GM23338 (cell line): ENCODE results near the gene SERPING1. TPM values are rescaled to one million over a fixed set of nuclear protein-coding genes. Genes with fewer than 3 reads are reported as not detected.

Experiments used
- ATAC-seq: fragments of 200-7000 bp; cut with Tn5 transposase; 3 replicates; pipeline ENCODE4 v1.9.1; 2020
- DNase-seq: peaks from one replicate; pipeline ENCODE4 v3.0.0-alpha.2; 2015; ENCODE audit warnings: low spot score
- H2AFZ ChIP-seq: fragments of 200-600 bp; sonication (generic); 2 replicates; pipeline ENCODE4 v1.8.0; 2016; ENCODE audit warnings: antibody characterized with exemption, mild to moderate bottlenecking, moderate library complexity
- H3F3A ChIP-seq: fragments of 200-600 bp; sonication (generic); replicated peaks from 2 replicates; pipeline ENCODE4 v1.8.0; 2017; ENCODE audit warnings: antibody characterized with exemption, mixed run types, low read depth
- H3K27ac ChIP-seq: fragments of 200-600 bp; sonication (generic); 2 replicates; pipeline ENCODE4 v1.6.1; 2016; ENCODE audit warnings: low read depth
- H3K27me3 ChIP-seq: fragments of 200-600 bp; sonication (generic); 2 replicates; pipeline ENCODE4 v1.8.0; 2016; ENCODE audit warnings: mild to moderate bottlenecking, mixed run types, moderate library complexity; ENCODE audit not compliant: insufficient read depth
- H3K36me3 ChIP-seq: fragments of 200-600 bp; sonication (generic); 2 replicates; pipeline ENCODE4 v1.8.0; 2016; ENCODE audit warnings: mild to moderate bottlenecking; ENCODE audit not compliant: insufficient read depth
- H3K4me1 ChIP-seq: fragments of 200-600 bp; sonication (generic); 2 replicates; pipeline ENCODE4 v1.8.0; 2016; ENCODE audit warnings: mild to moderate bottlenecking, moderate library complexity; ENCODE audit not compliant: insufficient read depth
- H3K4me2 ChIP-seq: fragments of 200-600 bp; sonication (generic); 2 replicates; pipeline ENCODE4 v1.7.1; 2017; ENCODE audit warnings: mixed run types
- H3K4me3 ChIP-seq: fragments of 200-600 bp; sonication (generic); 2 replicates; pipeline ENCODE4 v1.6.1; 2016; ENCODE audit warnings: mixed run types
- H3K79me2 ChIP-seq: fragments of 200-600 bp; sonication (generic); replicated peaks from 2 replicates; pipeline ENCODE4 v1.8.0; 2017; ENCODE audit warnings: mild to moderate bottlenecking; ENCODE audit not compliant: insufficient read depth
- H3K9me2 ChIP-seq: fragments of 200-600 bp; sonication (generic); 2 replicates; pipeline ENCODE4 v1.8.0; 2017; ENCODE audit not compliant: insufficient read depth
- H4K20me1 ChIP-seq: fragments of 200-600 bp; sonication (generic); replicated peaks from 2 replicates; pipeline ENCODE4 v1.8.0; 2017; ENCODE audit warnings: mild to moderate bottlenecking; ENCODE audit not compliant: insufficient read depth
- H3K27ac Mint-ChIP-seq: 2 replicates; pipeline ENCODE4 v1.8.0; 2020; ENCODE audit warnings: inconsistent platforms, mild to moderate bottlenecking, moderate library complexity, mixed read lengths
- H3K27me3 Mint-ChIP-seq: 3 replicates; pipeline ENCODE4 v1.8.0; 2022; ENCODE audit warnings: low read depth, mild to moderate bottlenecking, moderate library complexity, mixed read lengths, inconsistent platforms; ENCODE audit not compliant: insufficient read depth, poor library complexity
- H3K36me3 Mint-ChIP-seq: 3 replicates; pipeline ENCODE4 v1.8.0; 2021; ENCODE audit warnings: low read depth, mild to moderate bottlenecking, inconsistent platforms, moderate library complexity, mixed read lengths
- H3K4me1 Mint-ChIP-seq: 3 replicates; pipeline ENCODE4 v1.8.0; 2020; ENCODE audit warnings: mild to moderate bottlenecking, inconsistent platforms, mixed read lengths
- H3K4me3 Mint-ChIP-seq: 3 replicates; pipeline ENCODE4 v1.8.0; 2021; ENCODE audit warnings: moderate library complexity, mild to moderate bottlenecking, inconsistent platforms, mixed read lengths
- H3K9me3 Mint-ChIP-seq: 3 replicates; pipeline ENCODE4 v1.8.0; 2020; ENCODE audit warnings: moderate library complexity, mild to moderate bottlenecking, inconsistent platforms, mixed read lengths
- CREB1 ChIP-seq: fragments of 250-450 bp; sonication (Bioruptor Pico); IDR thresholded peaks from 2 replicates; pipeline ENCODE4 v1.5.0; 2020; ENCODE audit warnings: low read depth, mild to moderate bottlenecking, moderate library complexity
- CTCF ChIP-seq, 2 experiments: fragments of 200-600 bp in 1 of 2; sonication (generic) in 1 of 2; conservative IDR thresholded peaks; 2 replicates each; pipeline versions ENCODE4 v1.5.1 to v1.6.1; 2016 to 2017; ENCODE audit warnings: antibody characterized with exemption in 2 of 2, low read depth in 2 of 2, mild to moderate bottlenecking in 2 of 2, moderate library complexity in 1 of 2
- EZH2 ChIP-seq: fragments of 200-600 bp; sonication (generic); IDR thresholded peaks from one replicate; pipeline ENCODE4 v1.8.0; 2017; ENCODE audit warnings: antibody characterized with exemption, mild to moderate bottlenecking, low read depth; ENCODE audit not compliant: unreplicated experiment
- EZH2phosphoT487 ChIP-seq: fragments of 200-600 bp; sonication (generic); IDR thresholded peaks from one replicate; pipeline ENCODE4 v1.8.1; 2018; ENCODE audit warnings: antibody characterized with exemption; ENCODE audit not compliant: unreplicated experiment
- JUNB ChIP-seq: IDR thresholded peaks from one replicate; pipeline ENCODE4 v1.6.1; 2016; ENCODE audit warnings: antibody characterized with exemption; ENCODE audit not compliant: unreplicated experiment
- NANOG ChIP-seq: IDR thresholded peaks from 2 replicates; pipeline ENCODE4 v1.6.1; 2016; ENCODE audit warnings: antibody characterized with exemption, borderline replicate concordance
- POLR2AphosphoS5 ChIP-seq: IDR thresholded peaks from 2 replicates; pipeline ENCODE4 v1.6.1; 2016; ENCODE audit warnings: antibody characterized with exemption, low read depth
- REST ChIP-seq: IDR thresholded peaks from one replicate; pipeline ENCODE4 v1.6.1; 2018; ENCODE audit warnings: antibody characterized with exemption; ENCODE audit not compliant: unreplicated experiment
- STAT1 ChIP-seq: IDR thresholded peaks from one replicate; pipeline ENCODE4 v1.6.1; 2016; ENCODE audit warnings: antibody characterized with exemption; ENCODE audit not compliant: unreplicated experiment
- ZNF462 ChIP-seq: fragments of 250-450 bp; sonication (Bioruptor Pico); IDR thresholded peaks from 2 replicates; pipeline ENCODE4 v1.5.0; 2020; ENCODE audit warnings: mild to moderate bottlenecking, moderate library complexity
- polyA plus RNA-seq: library from polyadenylated mRNA; unstranded; fragments of >200 nt; fragmentation: Nextera tagmentation; extraction: Ambion mirVana; gene quantifications from 2 replicates; pipeline ENCODE4 v1.2.1, GENCODE V29; 2016
- total RNA-seq: library from RNA; depleted of rRNA; stranded (reverse); fragments of >200 nt; shearing (Covaris generic); gene quantifications from 2 replicates; pipeline ENCODE4 v1.2.3, GENCODE V29; 2014

The SERPING1 gene
- total and polyA plus RNA-seq, 2 experiments from 2014 or later, result 42.3 to 54.7 TPM

GRCh38 chr11:57644748-57645688, 47.5 kb downstream of the SERPING1 start:
- H3K4me3 Mint-ChIP-seq, result peak overlapping the region; percentile 73; the same call in 2 of the 3 replicates
- H3K4me3 ChIP-seq, result peak overlapping the region; percentile 73

More at GRCh38 chr11:57644748-57645688, 47.5 kb downstream of the SERPING1 start:
- Histone ChIP-seq H3K4me2 (peak overlapping the region; percentile 98), H3K36me3 (peaks cover 18% of the 10 kb centered on the region; the same call in 1 of the 2 replicates), H3K4me1 (peaks cover 82% of the 10 kb centered on the region), H4K20me1 (peaks cover 49% of the 10 kb centered on the region), H2AFZ (no peak overlapping the region), H3K27me3 (no peaks in the 10 kb centered on the region; the same call in 1 of the 2 replicates), H3K9me2 (no peaks in the 10 kb centered on the region), H3K79me2 (peaks cover 32% of the 10 kb centered on the region), H3F3A (peaks cover 79% of the 10 kb centered on the region), H3K27ac (peak overlapping the region; percentile 93)
- peaks cover 11% of the 10 kb centered on the region for H3K9me3 Mint-ChIP-seq
- peak overlapping the region; percentile 41 for H3K27ac Mint-ChIP-seq
- peaks cover 53% of the 10 kb centered on the region for H3K27me3 Mint-ChIP-seq
- no peak for TF ChIP-seq EZH2
- TF ChIP-seq ZNF462 (CRISPR knock-in tag), result no peak
- no peak for TF ChIP-seq STAT1
- no peak for TF ChIP-seq NANOG
- TF ChIP-seq REST, result no peak
- TF ChIP-seq JUNB, result no peak
- peak; percentile 82 for TF ChIP-seq POLR2AphosphoS5
- TF ChIP-seq EZH2phosphoT487, result no peak
- TF ChIP-seq CREB1 (CRISPR knock-in tag), result 0 out of 2 replicates have a peak, but pooled peaks have one; percentile 14
- TF ChIP-seq CTCF (conservative IDR thresholded peaks at IDR 0.05; ENCODE audit: low read depth in 2 of 2), result peak; percentile 92 to 93
- peak; percentile 30 for ATAC-seq
- peaks cover 39% of the 10 kb centered on the region for H3K36me3 Mint-ChIP-seq
- peaks cover 95% of the 10 kb centered on the region for H3K4me1 Mint-ChIP-seq
- DNase-seq, result peak; percentile 97
